NCI-H2227 (cell line): ENCODE results near the gene UFSP1.
"Not testable (repeated sequence)": the region's sequence is repeated elsewhere in the genome, so short reads cannot be mapped to it uniquely, and the experiment has no call there.

Experiments
- DNase-seq: peaks from one replicate; lab custom pipeline; 2025; ENCODE audit not compliant: unreplicated experiment; lab: John Stamatoyannopoulos, UW

Gene UFSP1

DNA sequence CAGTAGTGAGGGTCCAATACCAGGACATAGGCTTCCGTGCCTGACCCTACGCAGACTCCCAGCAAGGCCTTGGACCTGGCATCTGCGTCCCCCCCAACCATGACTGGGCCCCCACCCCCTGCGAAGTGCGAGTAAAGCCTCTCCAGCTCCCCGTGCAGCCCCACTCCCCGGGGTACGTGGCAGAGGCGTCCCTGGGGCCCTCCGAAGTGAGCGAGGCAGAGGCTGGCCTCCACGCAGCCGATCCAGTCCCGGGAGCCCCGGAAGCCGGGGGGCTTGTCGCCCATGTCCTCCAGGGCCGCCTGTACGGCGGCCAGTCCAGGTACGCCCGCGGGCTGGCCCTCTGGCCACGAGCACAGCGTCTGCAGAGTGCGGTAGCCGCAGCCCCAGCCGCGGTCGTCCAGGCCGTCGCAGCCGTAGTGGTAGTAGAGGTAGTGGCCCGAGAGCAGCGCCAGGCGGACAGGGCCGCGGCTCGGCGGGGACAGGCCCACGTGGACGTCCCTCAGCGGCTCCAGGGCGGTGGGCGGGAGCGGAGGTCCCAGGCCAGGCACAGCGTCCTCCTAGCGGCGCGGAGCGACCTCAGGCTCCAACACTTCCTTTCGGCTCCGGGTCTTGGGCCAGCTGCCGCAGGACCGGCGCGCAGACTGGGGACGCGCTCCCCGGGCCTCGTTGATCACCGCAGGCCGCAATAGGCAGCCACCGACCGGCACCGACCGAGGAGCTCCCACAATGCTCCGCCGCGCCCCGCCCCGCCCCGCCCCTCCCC is at the start of gene UFSP1:
TSS of gene UFSP1 (minus strand) at position 728 of the 763 bp plus-strand sequence. CDS start at position 284, 444 bp downstream.
- no peak for DNase-seq

DNA sequence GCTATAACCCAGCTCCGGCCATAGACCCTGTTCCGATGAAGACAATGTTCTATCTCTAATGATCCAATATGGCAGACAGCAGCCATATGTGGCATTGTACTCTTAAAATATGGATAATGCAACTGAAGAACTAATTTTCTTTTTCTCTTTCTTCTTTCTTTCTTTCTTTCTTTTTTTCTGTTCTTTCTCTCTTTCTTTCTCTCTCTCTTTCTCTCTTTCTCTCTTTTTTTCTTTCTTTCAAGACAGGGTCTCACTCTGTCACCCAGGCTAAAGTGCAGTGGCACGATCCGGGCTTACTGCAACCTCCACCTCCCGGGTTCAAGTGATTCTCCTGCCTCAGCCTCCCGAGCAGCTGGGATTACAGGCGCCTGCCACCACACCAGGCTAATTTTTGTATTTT is 46.7 kb upstream of the UFSP1 start:
- DNase-seq = not testable (repeated sequence)

DNA sequence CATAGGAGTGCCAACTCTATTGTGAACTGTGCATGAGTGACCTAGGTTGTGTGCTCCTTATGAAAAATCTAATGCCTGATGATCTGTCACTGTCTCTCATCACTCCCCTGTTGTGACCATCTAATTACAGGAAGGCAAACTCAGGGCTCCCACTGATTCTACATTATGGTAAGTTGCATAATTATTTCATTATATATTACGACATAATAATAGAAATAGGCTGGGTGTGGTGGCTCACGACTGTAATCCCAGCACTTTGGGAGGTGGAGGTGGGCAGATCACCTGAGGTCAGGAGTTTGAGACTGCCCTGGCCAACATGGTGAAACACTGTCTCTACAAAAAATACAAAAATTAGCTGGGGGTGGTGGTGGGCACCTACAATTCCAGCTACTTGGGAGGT is 45.9 kb upstream of the UFSP1 start:
- DNase-seq = not testable (repeated sequence)

DNA sequence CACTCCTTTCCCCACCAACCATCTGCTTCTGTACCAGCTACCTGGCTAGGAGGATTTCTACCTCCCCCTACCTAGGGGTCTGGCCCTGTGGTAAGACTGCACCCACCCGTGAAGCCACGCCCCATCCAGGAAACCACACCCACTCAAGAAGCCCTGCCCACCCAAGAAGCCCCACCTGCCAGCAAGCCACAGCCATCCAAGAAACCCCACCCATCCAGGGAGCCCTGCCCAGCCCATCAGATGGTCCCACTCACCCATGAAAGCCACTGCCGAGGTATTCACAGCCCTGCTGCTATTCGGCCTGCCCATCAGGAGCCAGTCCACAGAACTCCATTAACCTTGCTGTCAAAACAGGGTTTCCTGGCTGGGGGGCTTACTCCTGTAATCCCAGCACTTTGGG is 44.2 kb upstream of the UFSP1 start:
- no peak for DNase-seq

DNA sequence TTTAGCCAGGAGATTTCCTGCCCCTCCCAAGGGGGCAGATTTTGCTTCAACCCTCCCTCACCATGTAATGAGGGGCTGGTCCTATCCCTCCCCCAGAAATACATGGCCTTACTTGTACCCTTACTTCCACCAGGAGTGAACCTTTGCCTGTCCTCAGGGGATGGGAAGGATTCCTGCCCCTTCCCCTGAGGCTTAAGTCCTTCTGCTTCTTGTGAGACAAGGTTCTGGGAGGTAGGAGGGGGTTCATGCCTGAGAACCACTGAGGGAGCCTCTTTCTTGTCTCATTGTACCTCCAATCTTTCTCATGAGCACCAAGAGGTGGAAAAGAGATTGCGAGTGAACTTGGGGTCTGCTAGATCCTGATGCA is 40.3 kb upstream of the UFSP1 start:
- DNase-seq = no peak

DNA sequence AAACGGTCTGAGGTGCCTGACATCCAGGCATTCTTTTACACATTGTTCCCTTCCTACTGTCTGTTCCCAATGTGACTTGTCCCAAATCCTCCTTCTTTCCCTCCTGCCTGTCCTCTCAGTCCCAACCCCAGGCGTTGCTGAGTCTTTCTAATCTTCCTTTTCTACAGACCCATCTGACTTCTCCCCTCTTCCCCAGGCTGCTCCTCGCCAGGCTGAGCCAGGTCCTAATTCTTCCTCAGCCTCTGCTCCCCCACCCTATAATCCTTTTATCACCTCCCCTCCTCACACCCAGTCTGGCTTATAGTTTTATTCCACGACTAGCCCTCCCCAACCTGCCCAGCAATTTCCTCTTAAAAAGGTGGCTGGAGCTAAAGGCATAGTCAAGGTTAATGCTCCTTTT is 34.1 kb upstream of the UFSP1 start:
- not testable (repeated sequence) for DNase-seq

DNA sequence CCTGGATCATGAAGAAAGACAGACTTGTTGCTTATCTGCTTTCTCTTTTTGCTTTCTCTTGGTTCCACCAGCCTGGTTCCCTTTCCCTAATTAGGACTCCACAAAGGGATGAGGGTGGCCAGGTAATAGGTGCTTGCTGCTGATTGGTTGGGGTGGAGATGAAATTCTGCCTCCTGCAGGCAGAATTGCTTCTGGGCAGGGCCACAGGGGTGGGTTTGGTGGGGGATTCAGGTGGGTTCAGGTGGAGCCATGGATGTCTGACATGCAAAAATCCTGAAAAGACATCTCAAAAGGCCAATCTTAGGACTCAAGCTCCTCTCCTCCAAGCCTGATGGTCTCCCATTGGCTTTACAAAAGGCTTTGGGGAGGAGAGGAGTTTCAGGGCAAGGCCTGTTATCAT is 31.5 kb upstream of the UFSP1 start:
- no peak for DNase-seq

DNA sequence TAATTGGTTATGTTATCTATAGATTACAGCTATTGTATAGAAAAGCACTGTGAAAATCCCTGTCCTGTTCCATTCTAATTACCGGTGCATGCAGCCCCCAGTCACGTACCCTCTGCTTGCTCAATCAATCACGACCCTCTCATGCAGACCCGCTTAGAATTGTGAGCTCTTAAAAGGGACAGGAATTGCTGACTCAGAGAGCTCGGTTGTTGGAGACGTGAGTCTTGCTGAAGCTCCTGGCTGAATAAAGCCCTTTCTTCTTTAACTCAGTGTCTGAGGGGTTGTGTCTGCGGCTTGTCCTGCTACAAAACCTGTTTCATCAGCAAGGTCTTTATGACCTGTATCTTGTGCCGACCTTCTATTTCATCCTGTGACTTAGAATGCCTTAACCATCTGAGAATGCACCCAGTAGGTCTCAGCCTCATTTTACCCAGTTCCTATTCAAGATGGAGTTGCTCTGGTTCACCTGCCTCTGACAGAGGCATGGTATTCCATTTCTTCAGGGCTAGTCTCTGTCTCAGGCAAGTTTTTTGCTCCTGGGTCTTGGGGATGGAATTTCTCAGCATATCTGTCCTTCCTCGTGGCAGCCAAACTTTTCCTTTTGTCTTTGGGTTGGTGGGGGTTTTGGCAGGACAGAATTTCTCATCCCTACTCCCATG is 30.4 kb upstream of the UFSP1 start:
- not testable (repeated sequence) for DNase-seq

DNA sequence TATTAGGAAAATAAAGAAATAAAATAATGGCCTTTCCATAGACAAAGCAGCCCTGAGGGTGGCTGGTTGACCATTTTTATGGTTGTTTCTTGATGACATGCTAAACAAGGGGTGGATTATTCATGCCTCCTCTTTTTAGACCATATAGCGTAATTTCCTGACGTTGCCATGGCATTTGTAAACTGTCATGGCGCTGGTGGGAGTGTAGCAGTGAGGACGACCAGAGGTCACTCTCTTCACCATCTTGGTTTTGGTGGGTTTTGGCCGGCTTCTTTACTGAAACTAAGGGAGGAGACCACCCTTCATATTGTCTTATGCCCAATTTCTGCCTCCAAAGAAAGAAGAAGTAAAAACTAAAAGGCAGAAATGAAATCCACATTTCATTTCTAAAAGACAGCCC is 29.8 kb upstream of the UFSP1 start:
- not testable (repeated sequence) for DNase-seq

DNA sequence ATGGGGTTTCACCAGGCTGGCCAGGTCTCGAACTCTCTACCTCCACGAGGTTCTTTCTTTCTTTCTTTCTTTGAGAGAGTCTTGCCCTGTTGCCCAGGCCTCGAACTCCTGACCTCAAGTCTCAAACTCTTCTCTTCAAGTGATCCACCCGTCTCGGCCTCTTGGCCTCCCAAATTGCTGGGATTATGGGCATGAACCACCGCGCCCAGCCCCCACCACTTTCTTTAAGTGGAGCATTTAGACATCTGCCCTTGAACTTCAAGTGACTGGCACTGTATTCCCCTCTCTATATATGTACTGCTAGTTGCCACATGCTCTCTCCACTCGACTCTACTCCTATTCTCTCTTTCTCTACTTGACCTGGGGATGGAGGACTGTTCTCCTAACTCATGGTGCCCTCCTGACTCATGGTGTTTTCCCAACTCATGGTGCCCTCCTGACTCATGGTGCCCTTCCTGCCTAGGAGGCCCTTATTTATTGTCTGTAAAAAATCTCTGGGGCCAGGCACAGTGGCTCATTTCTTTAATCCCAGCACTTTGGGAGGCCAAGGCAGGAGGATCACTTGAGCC is 25.4 kb upstream of the UFSP1 start:
- no peak for DNase-seq

DNA sequence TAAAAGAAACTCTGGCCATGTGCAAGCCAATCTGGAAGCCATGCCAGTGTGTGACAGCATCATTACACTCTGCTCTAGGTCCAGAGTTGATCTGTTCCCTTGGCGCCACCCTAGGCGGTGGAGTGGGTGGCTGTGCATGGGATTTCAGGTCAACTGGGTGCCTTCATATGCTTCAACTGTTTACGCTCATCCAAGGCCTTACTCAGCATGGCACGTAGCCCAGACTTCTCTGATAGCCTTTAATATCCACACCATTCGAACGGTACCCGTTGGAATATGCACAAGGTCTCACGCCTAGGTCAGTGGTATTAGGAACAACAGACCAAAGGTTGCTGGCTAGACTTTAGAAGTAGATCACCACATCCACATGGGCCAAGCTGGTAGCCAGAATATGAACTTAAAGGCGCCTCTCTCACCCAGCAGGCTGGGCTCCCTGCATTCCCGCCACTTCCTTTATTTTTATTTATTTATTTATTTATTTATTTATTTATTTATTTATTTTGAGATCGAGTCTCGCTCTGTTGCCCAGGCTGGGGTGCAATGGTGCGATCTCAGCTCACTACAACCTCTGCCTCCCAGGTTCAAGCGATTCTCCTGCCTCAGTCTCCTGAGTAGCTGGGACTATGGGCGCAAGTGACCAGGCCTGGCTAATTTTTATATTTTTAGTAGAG is 24.8 kb upstream of the UFSP1 start:
- DNase-seq = no peak

DNA sequence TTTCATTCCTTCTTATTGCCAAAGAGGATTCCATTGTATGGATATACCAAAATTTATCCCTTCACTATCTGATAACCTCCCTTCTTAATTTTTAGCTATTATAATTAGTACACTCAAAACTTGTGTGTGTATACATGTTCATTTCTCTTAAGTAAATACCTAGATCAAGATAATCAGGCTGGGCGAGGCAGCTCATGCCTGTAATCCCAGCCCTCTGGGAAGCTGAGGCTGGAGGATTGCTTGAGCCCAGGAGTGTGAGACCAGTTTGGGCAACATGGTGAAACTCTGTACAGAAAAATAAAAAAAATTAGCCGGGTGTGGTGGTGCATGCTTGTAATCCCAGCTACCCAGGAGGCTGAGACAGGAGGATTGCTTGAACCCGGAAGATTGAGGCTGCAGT is 22.0 kb upstream of the UFSP1 start:
- DNase-seq = no peak

DNA sequence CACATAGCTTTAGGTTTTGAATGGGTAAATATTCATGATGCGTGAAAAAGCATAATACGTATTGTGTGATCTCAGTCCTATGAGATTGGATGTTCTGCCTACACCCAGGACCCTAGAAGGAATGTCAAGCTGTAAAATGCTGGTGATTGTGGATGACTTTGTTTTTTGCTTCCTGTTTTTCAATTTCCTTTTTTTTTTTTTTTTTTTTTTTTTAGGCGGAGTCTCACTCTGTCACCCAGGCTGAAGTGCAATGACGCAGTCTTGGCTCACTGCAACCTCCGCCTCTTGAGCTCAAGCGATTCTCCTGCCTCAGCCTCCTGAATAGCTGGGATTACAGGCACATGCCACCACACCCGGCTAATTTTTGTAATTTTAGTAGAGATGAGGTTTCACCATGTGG is 20.9 kb upstream of the UFSP1 start:
- DNase-seq = not testable (repeated sequence)

DNA sequence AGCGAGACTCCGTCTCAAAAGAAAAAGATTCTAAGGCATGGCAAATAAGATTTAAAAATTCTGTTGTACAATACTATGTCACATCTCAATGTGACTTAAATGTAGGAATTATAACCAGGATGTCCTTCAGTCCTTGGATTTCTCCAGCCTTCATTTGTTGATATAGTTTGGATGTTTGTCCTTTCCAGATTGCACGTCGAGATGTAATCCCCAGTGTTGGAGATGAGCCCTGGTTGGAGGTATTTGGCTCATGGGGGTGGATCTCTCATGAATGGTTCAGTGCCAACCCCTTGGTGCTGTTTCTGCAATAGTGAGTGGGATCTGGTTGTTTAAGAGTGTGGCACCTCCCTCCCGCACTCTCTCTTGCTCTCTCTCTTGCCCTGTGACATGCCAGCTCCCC is 19.0 kb upstream of the UFSP1 start:
- no peak for DNase-seq

DNA sequence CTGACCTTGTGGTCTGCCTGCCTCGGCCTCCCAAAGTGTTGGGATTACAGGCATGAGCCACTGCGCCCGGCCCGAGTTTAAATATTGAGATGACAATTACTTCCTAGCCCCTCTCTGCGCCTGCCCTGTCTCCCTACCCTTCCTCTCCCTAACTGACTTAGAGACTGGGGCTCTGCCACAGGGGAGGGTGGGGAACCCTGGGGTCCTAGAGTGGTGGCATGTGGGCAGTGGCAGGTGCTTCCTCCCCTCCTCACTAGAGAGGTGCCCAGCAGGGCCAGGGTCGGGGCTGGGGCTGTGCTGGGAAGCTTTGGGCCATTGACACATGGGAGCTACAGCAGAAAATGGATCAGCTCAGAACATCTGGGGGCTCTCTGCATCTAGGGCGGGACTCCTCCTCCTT is 13.1 kb upstream of the UFSP1 start:
- no peak for DNase-seq

DNA sequence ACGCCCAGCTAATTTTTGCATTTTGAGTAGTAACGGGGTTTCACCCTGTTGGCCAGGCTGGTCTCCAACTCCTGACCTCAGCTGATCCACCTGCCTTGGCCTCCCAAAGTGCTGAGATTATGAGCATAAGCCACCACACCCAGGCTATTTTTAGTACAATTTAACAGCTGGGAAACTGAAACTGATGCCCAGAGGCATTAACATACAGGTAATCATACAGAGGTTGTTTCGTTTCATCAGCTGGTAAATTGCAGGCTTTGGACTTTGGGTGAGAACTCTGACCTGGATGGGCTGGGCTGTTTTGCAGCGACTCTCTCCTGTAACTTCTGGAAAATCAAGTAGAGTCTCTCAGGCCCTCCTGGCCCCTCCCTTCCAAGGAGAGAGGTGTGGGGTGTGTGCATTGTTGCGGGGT is 12.4 kb upstream of the UFSP1 start:
- DNase-seq = no peak

DNA sequence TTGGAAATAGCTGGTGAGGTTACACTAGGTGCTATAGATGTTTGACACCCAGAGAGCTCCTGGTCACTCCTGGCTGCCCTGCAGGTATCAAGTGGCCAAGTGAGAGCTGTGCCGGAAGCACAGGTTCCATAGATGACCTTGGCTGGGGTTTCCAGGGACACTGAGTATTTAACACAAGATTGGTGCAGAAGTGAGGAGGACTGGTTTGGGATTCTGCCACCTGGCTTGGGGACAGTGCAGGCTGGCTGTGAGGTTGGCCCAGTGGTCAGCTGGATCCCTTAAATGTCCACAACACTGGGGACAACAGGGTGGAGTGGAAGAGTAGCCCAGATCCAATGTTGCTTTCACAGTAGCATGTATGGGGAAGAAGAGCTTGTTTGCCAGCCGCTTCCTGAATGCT is 11.5 kb upstream of the UFSP1 start:
- DNase-seq = no peak

DNA sequence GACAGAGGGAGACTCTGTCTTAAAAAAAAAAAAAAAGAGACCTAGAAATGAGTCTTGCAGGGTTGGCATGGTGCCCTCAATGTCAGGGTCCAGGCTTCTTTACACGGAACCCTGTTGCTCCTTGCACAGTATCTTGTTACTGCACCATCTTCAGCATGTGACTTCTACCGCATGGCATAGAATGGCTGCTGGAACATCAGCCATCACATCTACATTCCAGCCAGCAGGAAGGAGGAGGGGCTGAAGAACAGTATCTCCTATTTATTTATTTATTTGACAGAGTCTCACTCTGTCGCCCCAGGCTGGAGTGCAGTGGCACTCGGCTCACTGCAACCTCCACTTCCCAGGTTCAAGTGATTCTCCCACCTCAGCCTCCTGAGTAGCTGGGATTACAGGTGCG is 9.9 kb upstream of the UFSP1 start:
- DNase-seq = no peak

DNA sequence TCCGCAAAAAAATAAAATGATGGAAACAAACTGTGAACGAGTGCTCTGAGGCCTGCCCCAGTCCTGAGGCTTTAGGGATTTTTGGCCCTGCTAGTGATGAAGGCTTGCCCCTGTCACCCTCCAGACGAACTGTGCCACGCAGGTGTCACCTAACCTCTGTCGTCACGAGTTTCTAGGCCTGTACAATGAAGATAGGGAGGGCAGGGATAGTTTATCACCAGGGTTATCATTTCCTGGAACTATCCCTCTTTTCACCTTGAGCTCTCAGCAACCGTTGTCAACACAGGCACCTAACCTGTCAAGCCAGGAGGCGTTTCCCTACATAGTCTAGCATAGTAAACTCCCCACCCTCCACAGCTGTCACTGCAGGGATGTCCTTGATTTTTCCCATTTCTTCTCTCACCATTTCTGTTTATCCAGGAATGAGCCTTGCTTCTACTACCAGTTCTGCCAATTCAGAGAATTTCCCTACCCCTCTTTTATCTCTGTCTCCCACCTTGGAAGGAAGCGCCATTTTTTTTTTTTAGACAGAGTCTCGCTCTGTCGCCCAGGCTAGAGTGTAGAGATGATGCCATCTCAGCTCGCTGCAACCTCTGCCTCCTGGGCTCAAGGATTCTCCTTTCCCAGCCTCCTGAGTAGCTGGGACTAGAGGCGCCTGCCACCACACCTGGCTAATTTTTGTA is 8.4 kb upstream of the UFSP1 start:
- no peak for DNase-seq

DNA sequence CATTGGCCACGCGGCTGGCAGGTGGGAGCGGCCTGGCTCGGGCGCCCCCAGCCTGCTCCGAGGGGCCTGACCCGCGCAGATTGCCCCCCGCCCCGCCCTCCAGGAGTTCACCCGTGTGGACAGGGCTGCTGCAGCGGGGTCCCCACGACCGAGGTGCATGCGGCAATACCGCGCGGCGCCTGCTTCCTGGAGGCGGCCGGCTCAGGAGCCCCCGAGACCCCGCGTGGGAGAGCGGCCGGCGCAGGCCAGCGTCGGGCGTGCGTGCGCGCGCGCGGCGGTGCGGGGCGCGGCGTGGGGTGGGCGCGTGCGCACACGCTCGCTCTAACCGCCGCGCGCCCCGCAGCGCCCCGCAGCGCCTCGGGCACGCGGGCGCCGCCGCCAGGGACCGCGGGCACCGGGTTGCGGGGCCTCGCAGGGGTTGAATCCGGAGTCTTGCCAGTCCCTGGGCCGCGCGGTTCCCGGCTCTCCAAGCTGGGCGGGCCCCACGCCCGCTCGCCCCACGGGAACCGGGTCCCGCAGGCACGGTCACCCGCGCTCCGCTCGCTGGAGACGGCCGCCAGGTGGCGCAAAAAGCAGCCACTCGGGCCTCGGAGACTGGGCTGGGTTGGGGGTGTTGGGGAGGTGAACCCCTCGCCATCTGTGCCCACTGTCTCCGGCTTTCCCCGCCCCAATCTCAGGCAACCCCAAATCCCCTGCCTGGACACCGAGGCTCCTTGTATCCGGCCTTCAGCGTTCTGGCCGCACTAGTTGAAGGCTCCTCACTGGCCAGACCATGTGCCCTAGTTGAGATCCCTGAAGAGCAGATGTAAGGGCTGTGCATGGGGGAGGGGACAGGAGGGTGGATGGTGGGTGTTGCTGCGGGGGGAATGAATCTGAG is 7.5 kb upstream of the UFSP1 start:
- peak; percentile 72 for DNase-seq
